Right atrium auricular region (tissue), 2 donors: ENCODE data around the gene LASP1NB.
"Not testable (repeated sequence)": the region's sequence is repeated elsewhere in the genome, so short reads cannot be mapped to it uniquely, and the experiment has no call there.

Experiments used
- DNase-seq: peaks from one replicate; pipeline ENCODE4 v3.0.0-alpha.2; 2019; ENCODE audit warnings: low spot score
- H3K27ac ChIP-seq, 2 donors: fragments of 200-600 bp; sonication (generic); 1 replicate in 1 of 2; 2 replicates in 1 of 2; pipeline ENCODE4 v1.5.1; 2016 to 2019
- H3K27me3 ChIP-seq, 2 donors: fragments of 200-600 bp; sonication (generic); one replicate each; pipeline versions ENCODE4 v1.5.1 to v1.6.0; 2017 to 2019
- H3K36me3 ChIP-seq: fragments of 200-600 bp; sonication (generic); one replicate; pipeline ENCODE4 v1.5.1; 2016
- H3K4me1 ChIP-seq, 2 donors: fragments of 200-600 bp; sonication (generic); one replicate each; pipeline versions ENCODE4 v1.5.1 to v1.6.0; 2017 to 2019
- H3K4me3 ChIP-seq, 2 donors: fragments of 200-600 bp; sonication (generic); 1 replicate in 1 of 2; 2 replicates in 1 of 2; pipeline ENCODE4 v1.5.1; 2017 to 2019; ENCODE audit warnings: mild to moderate bottlenecking in 1 of 2, moderate library complexity in 1 of 2
- H3K9me3 ChIP-seq, 2 donors: fragments of 200-600 bp; sonication (generic); one replicate each; pipeline ENCODE4 v1.5.1; 2019
- TF ChIP-seq, protein P1 (sequence below), 2 donors: fragments of 200-600 bp; sonication (generic); IDR thresholded peaks; one replicate each; pipeline ENCODE4 v1.5.1; 2019; ENCODE audit warnings: antibody characterized with exemption in 2 of 2

Gene LASP1NB

DNA sequence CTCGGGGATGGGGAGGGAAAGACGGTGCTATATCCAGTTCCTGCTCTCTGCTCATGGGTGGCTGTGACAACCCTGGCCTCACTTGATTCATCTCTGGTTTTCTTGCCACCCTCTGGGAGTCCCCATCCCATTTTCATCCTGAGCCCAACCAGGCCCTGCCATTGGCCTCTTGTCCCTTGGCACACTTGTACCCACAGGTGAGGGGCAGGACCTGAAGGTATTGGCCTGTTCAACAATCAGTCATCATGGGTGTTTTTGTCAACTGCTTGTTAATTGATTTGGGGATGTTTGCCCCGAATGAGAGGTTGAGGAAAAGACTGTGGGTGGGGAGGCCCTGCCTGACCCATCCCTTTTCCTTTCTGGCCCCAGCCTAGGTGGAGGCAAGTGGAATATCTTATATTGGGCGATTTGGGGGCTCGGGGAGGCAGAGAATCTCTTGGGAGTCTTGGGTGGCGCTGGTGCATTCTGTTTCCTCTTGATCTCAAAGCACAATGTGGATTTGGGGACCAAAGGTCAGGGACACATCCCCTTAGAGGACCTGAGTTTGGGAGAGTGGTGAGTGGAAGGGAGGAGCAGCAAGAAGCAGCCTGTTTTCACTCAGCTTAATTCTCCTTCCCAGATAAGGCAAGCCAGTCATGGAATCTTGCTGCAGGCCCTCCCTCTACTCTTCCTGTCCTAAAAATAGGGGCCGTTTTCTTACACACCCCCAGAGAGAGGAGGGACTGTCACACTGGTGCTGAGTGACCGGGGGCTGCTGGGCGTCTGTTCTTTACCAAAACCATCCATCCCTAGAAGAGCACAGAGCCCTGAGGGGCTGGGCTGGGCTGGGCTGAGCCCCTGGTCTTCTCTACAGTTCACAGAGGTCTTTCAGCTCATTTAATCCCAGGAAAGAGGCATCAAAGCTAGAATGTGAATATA is 4.8 kb upstream of the LASP1NB start:
- H3K9me3 ChIP-seq: no peaks in the 10 kb centered on the region
- H3K27me3 ChIP-seq: no peaks in the 10 kb centered on the region
- H3K4me1 ChIP-seq: peaks cover 0 to 48% of the 10 kb centered on the region in 2 donors
- peaks cover 38% of the 10 kb centered on the region for H3K36me3 ChIP-seq
- H3K27ac ChIP-seq: peak overlapping the region; percentile 39 to 63
- H3K4me3 ChIP-seq: no peak overlapping the region
- peak; percentile 54 for DNase-seq
- TF ChIP-seq, protein P1, sequence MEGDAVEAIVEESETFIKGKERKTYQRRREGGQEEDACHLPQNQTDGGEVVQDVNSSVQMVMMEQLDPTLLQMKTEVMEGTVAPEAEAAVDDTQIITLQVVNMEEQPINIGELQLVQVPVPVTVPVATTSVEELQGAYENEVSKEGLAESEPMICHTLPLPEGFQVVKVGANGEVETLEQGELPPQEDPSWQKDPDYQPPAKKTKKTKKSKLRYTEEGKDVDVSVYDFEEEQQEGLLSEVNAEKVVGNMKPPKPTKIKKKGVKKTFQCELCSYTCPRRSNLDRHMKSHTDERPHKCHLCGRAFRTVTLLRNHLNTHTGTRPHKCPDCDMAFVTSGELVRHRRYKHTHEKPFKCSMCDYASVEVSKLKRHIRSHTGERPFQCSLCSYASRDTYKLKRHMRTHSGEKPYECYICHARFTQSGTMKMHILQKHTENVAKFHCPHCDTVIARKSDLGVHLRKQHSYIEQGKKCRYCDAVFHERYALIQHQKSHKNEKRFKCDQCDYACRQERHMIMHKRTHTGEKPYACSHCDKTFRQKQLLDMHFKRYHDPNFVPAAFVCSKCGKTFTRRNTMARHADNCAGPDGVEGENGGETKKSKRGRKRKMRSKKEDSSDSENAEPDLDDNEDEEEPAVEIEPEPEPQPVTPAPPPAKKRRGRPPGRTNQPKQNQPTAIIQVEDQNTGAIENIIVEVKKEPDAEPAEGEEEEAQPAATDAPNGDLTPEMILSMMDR (IDR thresholded peaks at IDR 0.05): no peak

DNA sequence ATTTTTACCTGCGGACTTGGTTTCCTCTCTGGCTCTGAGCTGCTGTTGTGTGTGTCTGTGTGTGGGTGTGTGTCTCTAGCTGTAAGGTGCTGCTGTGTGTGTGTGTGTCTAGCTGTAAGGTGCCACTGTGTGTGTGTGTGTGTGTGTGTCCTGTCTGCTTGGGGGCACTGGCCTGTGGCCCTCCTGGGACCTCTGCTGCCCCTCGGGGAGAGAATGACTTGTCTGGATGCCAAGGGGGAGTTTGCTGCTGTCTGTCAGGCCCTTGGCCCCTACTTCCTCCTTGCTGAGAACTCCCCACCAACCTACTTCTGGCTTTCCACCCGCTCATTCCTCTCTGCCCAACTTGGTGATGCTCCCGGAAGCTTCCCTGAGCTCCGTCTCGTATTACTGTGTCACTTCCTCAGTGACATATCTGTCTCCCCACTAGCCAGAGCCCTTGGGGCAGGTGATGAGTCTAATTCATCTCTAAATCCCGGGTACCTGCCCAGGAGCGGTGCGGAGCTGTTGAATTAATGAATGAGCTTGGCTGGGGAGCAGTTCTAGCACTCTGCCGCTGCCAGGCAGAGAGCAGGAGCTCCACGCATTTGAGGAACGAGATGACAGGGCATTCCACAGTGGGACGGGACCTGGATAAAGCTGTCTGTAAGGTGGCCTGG is 3.5 kb upstream of the LASP1NB start:
- no peaks in the 10 kb centered on the region for H3K9me3 ChIP-seq
- H3K36me3 ChIP-seq: peaks cover 28% of the 10 kb centered on the region
- H3K27ac ChIP-seq: peak overlapping the region; percentile 39 to 63
- peak; percentile 57 for DNase-seq
- H3K4me3 ChIP-seq: no peak overlapping the region
- TF ChIP-seq, protein P1 (IDR thresholded peaks at IDR 0.05): no peak
- no peaks in the 10 kb centered on the region for H3K27me3 ChIP-seq
- H3K4me1 ChIP-seq: peaks cover 0 to 59% of the 10 kb centered on the region in 2 donors

DNA sequence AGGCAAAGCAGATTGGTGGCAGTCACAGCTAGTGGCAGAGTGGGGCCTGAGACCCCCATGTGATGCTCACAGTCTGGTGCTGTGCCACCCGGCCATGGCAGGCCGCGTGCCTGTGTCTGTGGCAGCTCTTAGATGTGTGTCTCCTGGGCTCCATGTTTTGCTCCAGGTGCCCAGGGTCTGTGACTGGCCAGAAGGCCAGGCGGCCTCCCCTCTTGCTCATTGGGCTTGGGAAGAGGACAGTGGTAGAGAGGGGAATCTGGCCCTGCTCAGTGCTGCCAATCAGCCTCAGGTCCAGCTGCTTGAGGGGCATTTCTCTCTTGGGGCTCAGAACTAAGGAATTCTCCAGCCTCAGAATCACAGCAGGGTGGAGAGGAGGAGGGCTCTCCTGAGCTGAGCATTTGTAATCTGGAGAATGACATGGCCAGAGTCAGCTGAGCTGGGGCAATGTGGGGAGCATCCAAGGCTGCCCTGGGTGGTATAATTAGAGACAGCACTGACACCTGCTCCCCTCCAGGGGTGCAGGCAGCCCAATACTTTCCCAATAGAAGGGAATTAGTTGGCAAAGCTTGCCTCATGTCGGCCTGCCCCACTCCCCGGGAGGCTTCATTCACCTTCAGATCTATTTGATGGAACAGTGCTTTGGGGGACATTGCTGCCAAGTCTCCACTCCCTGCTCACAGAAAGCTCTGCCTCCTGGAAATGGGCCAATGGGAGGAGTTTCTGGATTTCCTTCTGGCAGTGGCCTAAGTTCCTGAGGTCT is 2.7 kb upstream of the LASP1NB start:
- Histone ChIP-seq H3K36me3 (peaks cover 20% of the 10 kb centered on the region), H3K27me3 (no peaks in the 10 kb centered on the region), H3K9me3 (no peaks in the 10 kb centered on the region), H3K4me1 (peaks cover 0 to 59% of the 10 kb centered on the region in 2 donors), H3K4me3 (no peak overlapping the region), H3K27ac (peak overlapping the region; percentile 39 to 63)
- TF ChIP-seq, protein P1 (IDR thresholded peaks at IDR 0.05): no peak
- DNase-seq: peak; percentile 86

DNA sequence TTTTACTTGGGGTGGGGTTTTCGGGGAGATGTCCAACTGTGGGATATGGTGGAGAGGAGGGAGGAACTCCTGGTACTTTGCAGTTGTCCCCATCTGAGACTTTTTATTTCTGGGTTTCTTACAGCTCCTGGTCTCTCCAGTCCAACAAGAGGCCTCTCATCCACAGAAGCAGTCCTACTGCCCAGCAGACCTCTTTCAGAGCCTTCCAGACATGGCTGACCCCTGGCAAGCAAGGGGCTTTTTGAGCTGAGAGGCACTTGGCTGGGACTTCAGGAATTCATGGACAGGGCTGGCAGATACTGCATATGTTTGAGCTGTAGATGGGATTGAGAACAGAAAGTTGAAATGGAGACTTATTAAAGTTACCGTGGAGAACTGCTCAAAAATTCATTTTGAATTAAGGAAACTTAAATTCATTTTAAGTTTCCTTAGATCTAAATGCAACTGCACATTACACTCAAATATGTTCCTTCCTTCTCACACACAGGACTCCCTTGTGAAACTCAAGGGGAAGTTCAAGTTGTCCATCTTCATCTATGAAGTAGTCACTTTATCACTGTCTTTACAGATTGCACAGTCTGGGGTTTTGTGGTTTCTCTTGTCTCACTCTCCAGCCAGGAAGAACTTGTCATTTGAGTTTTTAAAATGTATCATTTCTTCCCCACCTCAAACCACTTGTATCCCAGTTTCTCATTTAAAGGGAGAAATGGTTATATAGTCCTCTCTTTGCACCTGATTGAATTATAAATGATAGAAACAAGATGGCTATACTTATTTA is 1.1 kb downstream of the LASP1NB start:
- no peak for DNase-seq
- TF ChIP-seq, protein P1 (IDR thresholded peaks at IDR 0.05): no peak
- H3K4me3 ChIP-seq: no peak overlapping the region
- H3K27me3 ChIP-seq: no peaks in the 10 kb centered on the region
- H3K9me3 ChIP-seq: no peaks in the 10 kb centered on the region
- H3K4me1 ChIP-seq: peaks cover 0 to 42% of the 10 kb centered on the region in 2 donors
- peak overlapping the region; percentile 38 to 57 for H3K27ac ChIP-seq
- no peaks in the 10 kb centered on the region for H3K36me3 ChIP-seq

DNA sequence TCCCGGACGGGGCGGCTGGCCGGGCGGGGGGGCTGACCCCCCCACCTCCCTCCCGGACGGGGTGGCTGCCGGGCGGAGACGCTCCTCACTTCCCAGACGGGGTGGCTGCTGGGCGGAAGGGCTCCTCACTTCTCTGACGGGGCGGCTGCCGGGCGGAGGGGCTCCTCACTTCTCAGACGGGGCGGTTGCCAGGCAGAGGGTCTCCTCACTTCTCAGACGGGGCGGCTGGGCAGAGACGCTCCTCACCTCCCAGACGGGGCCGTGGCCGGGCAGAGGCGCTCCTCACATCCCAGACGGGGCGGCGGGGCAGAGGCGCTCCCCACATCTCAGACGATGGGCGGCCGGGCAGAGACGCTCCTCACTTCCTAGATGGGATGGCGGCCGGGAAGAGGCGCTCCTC is 5.4 kb downstream of the LASP1NB start:
- not testable (repeated sequence) for H3K27ac ChIP-seq, H3K27me3 ChIP-seq, H3K4me1 ChIP-seq, H3K4me3 ChIP-seq, H3K9me3 ChIP-seq, H3K36me3 ChIP-seq, DNase-seq

DNA sequence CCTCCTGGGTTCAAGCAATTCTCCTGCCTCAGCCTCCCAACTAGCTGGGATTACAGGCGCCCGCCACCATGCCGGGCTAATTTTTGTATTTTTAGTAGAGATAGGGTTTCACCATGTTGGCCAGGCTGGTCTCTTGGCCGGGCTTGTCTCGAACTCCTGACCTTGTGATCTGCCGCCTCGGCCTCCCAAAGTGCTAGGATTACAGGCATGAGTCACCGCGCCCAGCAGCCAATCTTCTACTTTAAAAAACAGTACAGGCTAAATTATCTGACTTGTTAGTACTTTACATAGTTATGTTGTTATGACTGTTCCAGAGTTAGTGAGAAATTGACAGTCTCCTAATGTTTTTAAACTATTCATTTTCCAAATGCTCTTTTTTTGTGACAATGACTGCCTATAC is 8.5 kb downstream of the LASP1NB start:
- not testable (repeated sequence) for H3K36me3 ChIP-seq, H3K9me3 ChIP-seq, H3K27me3 ChIP-seq, DNase-seq, H3K27ac ChIP-seq, H3K4me1 ChIP-seq, H3K4me3 ChIP-seq
